IPS DF 4.7 (cell line): ENCODE measurements around the gene SEZ6L.

Experiments used
- DNase-seq: peaks from one replicate; pipeline ENCODE4 v3.0.0-alpha.2; 2013; ENCODE audit warnings: low spot score; ENCODE audit errors: extremely low read depth

The SEZ6L gene

DNA sequence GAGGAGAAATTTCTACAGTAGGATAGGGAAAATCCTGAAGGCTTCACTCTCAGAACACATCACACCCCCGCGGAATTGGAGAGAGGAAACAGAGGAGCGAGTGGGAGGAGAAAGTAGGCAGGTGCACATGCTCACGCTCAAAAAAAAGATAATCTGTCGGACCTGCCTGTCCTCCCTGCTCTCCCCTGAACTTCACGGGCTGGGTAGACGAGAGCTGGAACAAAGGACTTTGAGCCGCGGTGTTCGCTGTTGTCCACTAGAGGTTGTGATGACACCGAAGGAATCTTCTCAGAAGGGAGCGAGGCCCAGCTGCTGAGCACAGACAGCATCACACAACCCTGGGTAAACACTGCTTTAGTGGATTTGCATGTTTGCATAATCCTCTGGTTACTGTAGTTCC is 5.0 kb downstream of the SEZ6L start:
- DNase-seq: no peak

DNA sequence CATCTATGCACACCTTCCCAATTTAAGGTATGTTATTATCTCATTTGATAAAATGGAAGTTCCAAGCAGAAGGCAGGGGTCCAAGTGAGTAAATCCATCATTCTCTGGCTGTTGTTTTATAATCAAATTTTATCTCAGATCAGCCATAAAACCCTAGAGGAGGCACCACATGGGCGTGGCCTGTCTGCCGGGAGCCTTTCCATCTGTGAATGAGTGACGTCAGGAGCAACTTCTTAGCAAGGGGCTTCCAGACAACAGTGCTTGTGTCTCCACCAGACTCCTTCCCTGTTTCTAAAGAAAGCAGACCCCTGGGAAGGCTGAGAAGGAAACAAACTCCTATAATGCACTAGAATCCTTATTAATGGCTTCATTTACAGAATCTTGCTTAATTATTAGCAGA is 13.5 kb downstream of the SEZ6L start:
- DNase-seq: no peak

DNA sequence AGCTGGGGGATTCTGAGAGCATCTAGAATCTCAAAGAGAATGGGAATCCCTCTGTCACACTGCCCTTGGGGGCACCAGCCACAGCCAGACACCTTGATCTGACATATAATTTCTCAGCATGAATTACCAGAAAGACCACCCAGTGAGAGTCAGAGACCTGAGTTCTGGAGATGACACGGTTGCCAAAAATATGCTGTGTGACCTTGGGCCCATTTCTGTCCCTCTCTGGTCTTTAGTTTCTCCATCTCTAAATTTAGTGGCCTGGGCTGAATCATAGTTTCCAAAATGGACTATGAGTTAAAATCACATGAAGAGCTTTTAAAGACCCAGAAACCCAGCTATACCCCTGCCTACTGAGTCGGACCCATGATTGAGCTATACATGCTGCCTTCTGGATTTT is 15.9 kb downstream of the SEZ6L start:
- DNase-seq: no peak

DNA sequence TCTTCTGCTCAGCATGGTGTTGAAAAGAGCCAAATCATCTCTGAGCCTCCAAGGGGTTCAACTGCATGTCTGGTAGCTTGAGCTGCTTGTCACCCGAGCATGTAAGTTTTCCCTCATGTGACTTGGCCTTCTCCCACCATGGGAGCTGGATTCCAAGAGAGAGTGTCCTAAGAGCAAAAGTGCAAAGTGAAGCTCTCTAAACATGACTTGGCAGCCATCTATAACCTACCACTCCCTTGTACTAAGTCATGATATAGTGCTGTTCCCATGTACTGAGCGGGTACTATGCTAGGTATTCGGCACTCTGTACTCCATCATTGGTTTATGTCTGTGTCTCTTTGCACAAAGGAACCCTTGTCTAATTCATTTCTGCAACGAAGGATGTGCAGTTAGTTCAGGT is 19.1 kb downstream of the SEZ6L start:
- no peak for DNase-seq

DNA sequence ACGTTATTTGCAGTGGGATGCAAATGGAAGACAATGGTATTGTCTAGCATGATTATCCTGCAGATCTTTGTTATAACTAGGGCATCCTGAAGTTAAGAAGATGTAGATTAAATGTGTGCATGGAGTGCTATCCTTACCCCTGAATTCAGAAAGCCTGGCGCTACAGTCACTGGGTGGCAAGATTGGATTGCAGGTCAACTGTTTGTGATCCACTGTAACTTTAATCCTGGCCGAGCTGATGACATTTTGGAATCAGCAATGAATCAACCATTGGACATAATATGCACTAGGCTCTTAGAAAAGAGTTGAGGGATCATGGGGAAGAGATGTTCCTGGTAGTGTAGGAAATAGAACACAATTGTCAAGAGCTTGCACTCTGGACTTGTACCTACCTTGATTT is 25.1 kb downstream of the SEZ6L start:
- DNase-seq: no peak

DNA sequence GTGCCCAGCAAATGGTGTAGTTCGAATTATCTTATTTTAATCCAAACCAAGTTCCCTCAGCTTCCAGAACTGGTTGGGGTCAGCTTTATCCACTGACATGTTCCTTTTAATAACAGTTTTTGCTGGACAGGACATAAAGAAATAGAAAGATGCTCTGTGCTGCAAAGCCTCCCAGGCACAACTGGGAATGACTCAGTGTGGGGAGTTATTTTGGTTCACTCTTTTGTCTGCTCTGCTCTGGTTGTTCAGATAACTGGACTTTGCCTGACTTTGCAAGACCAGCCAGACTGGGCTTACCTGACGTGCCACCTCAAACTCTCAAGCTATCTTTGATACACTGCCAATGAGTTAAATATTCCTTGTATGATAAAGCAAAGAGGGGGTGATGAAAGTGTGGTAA is 25.6 kb downstream of the SEZ6L start:
- DNase-seq: no peak

DNA sequence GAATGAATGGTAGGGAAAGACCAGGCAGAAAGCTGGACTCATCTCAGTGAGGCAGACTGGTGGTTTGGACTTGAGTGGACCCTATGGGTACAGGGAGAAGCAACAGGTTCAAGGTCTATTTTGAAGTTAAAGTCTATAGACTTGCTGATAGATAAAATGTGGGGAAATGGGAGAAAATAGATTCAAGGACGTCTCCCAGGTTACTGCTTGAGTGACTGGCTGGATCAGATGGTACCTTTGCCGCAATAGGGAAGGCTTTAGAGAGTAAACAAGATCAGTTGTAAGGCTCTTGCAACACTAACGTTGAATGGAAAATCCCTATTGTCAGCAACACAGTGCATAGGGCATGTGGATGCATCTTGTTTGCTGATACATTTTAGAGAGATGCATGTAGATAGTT is 27.4 kb downstream of the SEZ6L start:
- DNase-seq: no peak

DNA sequence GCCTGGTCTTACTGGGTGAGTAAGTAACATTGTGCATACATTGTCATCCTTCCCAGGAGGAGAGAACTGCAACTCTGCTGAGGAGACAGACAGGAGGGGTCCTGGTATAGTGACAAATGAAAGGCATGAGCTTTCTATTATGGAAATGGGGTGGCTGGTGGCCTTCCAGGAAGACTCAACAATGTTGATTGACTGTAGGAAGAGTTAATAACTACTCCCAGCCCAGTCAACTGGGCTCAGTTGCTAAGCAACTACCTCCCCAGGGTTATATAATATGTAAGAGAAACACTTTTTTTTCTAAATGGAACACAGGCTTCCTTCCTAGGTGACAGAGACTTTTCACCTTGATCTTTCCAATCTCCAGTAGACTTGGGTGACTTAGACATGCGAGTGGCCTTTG is 28.2 kb downstream of the SEZ6L start:
- no peak for DNase-seq

DNA sequence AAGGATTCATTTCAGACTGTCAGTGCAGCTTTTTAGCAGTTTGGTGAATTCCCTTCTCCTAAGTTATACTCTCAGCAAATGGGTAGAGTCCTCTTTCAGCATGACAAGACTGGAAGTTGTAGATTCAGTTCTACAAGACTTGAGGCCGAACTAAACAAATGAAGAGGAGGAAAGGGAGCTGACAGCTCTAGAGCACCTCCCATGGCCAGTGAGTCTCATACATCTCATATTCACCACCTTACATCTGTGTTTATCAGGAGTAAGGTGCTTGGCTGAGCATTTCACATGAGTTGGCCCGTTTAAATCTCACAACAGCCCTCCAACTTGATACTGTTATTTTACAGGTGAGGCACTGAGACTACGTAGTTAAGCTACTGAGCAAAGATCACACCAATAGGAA is 30.4 kb downstream of the SEZ6L start:
- no peak for DNase-seq

DNA sequence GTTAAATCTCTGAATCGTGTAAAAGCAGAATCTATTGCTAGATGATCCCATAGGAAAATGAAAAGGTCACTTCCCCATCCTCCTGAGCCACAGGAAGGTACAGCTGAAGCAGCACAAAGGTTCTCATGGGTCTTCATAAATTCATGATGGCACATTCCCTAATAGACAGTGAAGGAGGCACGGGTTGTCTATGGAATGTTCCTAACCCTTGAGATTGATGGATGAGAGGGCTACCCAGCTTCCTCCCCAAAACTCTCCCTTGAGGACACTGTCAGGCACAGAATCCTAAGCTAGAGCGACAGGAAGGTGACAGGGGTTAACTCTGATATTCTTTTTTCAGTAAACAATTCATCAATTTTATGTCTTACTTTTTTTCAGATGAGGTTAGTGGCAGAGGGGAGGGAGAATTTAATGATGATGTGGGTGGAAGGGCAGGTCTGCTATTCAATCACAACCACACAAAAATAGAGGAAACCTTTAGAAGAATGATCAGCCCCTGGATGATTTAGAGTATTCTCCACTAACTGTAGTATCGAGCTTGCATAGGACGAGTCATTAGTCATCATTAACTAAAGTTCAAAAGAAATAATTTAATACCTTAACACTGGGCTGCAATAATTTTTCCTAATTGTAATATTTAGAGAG is 33.1 kb downstream of the SEZ6L start:
- DNase-seq: no peak

DNA sequence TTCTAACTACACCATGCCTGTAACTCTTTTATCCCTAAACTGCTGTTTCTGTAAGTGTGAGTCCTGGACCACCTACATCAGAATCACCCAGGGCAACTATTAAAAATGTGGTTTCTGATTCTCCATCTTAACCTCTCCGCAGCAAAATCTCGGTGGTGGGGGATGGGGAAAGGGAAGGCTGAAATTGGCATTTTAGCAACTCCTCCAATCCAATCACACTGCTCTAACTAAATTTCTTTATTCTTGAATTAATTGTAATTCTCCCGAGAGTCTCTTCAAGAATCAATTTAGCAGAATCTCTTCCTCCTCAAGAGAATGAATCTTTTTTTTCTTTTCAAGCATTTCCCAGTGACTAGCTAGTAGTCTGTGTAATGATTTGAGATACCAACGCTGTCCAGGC is 36.2 kb downstream of the SEZ6L start:
- DNase-seq: no peak

DNA sequence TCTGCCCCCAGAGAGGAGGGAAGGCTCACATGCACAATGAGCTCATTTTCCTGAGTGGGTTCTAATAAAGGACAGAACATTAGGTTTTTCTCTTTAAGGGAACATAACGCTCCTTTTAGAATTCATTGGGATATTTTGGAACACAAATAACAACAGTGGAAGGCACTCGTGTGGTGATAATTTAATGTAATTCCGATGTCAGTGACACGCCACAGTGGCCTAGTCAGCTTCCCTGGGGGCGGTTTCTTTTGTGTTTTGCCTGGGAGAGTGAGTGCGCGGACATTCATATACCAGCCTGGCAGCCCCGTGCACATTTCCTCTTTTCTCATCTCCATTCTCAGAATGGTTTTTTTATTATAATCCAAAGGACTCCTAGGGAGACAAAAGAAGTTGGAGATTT is 41.1 kb downstream of the SEZ6L start:
- no peak for DNase-seq

DNA sequence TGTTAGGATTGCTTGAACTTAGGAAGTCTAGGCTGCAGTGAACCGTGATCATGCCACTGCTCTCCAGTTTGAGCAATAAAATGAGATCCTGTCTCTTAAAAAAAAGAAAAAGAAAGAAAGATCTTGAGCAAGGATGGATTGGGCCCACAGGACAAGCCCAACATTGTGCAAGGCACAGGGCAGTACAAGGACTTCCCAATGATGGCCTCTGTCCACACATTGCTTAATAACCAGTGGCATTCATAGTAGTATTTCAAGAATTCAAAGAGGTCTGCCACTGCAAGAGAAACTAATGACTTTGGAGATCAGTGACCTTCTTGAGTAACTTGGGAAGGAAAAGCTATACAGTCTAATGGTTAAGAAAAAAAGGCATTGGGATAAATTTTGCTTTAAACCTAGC is 44.6 kb downstream of the SEZ6L start:
- DNase-seq: no peak

DNA sequence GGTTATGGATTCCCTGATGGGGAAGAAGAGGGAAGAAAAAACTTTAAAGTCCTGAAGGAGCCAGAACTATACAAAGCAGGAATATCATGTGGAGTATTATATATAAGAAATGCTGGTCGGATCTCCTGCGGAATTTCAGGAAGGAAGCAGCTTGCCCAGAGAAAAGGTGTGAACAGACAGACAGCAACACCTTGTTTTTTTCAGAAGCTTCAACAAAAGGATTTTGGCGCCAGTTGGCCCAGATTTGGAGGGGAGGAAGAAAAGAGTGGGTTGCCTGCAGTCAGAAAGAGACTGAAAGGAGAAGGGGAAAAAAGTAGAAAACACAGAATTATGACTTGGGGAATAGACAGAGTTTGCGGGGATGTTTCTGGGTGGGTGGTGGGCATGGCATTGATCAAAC is 45.2 kb downstream of the SEZ6L start:
- DNase-seq: no peak

DNA sequence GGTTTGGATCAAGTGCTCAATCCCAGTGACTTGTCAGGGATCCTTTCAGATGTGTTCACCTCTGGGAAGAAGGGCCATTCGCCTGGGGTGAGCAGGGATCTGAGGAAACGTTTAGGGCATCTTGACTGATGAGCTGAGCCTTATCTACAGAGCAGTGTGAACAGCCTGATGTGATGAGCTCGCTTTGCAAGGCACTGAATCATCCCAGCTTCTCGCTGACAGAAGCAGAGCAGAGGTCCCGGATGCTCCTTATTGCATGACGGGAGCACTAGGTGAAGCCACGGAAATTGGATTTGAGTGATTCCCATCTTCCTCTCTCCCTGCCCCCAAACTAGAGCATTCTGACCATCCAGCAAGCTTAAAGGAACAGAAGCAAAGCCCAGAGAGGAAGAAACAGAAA is 46.5 kb downstream of the SEZ6L start:
- DNase-seq: no peak

DNA sequence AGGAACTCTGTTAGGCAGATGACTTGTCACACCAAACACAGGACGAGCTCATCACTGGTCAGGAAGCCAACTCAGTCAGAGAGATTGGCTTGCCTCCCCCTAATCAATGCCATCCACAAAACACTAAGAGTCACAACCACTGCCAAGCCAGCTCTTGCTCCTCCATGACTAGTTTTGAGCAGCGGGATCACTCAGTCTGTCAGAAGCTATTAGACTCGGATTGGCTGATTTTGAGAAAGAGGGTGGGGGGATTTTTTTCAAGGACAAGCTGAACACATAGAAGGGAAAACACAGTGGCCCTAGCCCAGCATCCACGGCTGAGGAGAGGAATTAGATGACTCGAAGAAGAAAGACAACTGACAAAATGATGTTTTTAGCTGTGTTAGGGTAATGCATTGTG is 55.9 kb downstream of the SEZ6L start:
- no peak for DNase-seq

DNA sequence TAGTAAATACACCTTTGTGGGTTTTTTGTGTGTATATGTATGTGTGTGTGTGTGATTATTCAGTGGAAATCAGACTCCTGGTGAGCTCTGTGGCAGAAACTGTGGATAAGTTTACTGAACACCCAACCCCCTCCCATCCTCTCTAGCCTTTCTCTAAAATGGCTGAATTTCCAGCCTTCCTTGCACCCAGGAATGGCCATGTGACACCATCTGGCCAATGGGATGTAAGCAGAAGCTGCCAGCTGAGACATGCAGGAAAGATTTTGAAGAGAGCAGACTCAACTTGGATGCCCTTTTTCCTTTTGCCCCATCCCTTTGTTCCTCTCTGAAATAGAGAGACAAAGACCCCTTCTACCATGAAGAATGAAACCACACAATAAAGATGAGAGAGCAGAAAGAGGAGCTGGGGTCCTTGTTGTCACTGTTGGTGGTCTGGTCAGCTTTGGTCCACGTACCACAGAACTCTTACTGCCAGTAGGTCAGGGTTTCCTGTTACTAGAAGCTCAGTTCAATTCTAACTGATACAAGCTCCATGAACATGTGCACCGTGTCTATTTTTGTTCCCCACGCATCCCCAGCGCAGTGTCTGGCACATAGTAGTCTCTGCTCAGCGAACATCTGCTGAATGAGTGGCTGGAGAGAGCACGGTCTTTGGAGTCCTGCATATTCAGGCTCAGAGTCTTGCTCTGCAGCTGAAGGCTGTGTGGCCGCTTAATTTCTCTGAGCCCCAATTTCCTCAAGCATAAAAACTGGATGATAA is 57.5 kb downstream of the SEZ6L start:
- no peak for DNase-seq

DNA sequence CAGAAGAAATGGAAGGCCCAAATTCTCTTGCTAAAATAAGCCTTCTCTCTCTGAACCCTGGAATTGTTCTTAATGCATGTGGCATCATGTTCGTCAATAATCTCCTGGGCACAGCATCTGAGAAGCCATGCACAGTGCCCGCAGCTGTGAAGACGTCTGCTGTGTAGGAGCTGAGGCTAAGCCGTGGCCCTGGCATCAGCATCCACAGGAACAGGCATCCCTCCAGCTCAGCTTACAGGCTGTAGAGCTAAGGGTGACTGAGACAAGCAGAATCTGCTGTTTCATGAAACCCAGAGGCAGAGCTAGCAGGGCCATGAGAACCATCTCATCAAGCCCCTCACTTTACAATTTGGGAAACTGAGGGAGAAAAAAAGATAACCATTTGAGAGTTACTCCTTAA is 60.6 kb downstream of the SEZ6L start:
- no peak for DNase-seq

DNA sequence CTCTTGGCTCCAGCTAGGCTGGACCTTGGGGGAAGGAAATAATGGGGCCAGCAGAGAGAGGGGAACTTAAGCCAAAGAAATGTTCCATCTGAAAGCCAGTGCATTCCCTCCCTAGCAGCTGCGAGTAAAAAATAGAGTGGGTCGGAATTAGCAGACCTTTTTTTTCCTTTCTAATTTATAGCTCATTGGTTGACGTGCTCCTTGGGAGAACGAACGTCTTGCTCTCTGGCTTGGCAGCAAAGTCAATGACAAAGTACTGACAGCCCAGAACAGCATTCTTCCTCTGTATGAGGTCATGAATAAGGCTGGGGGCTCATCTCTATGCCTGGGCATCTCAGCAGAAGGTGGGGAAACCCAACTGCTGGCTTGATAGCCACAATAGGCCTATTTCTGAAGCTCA is 65.0 kb downstream of the SEZ6L start:
- no peak for DNase-seq

DNA sequence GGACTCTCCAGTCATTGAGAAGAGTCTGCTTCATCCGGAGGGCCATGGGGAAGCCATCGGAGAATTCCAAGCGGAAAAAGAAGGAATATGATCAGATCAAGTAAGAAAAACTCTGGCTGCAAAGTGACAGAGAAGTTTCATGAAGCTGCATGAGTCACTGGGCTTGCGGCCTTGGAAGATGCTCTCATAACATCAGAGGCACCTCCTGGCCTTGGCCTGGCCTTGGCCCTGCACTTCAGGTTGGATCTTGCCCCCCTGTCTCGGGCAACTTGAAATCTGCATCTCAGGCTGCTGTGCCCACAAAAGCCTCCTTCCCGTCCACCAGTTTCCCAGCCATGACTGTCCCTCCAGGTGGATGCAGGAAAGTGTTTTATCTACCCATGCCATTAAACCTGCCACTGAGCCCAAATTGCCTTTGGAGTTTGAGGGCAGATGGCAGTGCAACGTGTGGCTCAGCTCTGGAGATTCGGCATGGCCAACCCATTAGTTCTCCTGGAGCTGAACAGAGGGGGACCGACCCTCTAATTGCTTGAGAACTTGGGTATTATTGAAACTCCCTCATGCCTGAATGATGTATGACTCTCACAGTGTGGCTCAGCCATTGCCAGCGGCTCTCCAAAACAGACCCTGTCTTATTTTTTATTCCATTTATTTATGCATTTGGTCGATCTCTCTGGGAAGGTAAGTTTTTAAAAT is 66.7 kb downstream of the SEZ6L start:
- DNase-seq: no peak

DNA sequence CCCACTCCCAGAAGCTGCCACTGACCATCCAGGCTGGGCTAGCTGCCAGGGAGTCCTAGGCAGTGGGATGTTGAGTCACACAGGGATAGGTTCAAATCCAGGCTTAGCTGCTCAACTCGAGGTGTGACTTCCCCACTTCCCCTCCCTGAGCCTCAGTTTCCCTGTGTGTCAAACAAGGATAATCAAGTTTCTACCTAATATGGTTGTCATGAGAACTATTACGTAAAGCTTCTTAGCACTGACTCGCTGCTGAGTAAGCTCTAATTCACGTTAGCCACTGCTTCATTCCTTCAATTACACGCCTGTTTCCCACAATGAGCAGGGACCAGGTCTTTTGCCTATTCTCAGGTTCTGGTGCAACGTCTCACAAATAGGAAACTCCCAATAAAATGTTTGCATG is 67.7 kb downstream of the SEZ6L start:
- DNase-seq: no peak

DNA sequence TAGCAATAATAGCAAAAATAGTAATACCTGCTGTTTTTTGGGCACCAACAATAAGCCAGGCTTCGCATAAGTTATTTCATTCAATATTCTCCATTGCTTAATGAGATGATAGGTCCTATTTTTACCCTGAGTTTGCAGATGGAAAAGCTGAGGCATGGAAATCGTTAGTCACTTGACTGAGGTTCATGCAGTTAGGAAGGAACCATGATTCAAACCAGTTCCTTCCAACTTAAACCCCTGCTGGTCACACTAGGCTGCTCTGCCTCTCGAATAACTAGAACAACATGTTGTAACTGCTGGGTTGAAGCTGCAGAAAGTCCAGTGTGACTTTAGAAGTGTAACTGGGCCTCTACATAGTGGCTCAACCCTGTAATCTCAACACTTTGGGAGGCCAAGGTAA is 69.3 kb downstream of the SEZ6L start:
- no peak for DNase-seq

DNA sequence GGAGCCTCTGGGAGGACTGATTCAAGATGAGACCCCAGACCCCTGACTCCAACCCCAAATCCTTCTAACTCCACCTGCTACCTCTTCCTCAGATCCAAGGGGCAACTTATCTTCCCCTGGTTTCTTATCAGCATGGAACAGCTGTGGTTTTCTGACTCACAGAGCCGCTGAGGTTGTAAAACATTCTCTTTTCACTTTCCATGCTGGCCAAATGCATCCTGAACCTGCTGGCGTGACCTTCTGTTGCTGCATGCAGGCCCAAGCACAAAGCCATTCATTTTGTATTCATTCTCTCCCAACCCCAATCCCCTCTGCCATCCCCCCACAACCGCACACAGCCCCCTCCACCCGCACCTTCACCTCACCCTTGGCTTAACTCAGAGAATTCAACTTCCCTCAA is 70.3 kb downstream of the SEZ6L start:
- no peak for DNase-seq
